GM12873 (cell line): ENCODE results near the gene LVRN.

Source experiments
- TF ChIP-seq, protein P1 (sequence below): IDR thresholded peaks from 2 replicates; pipeline ENCODE4 v1.5.1; 2012; ENCODE audit warnings: low read depth, mild to moderate bottlenecking, moderate library complexity, low read length, control low read depth; ENCODE audit not compliant: insufficient read depth; ENCODE audit errors: missing control alignments

The LVRN gene

DNA sequence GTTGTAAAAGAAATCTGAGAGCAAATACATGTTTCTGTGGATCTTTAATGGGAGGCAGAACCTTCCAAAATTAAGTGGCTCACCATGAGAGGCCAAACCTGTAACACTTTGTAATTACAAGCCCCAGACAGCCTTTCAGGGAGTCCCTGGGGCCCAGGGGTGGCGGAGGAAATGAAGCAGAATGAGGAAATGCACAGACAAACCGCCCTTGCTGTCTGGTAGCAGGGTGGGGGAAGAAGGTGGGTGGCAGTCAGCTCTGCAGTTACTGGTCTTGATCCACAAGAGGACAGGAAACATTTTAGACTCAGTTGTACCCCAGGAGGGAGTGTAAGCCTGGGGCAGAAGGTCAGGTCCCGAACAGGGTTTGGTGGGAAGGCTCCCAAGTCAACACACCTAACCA, 76.5 kb downstream of the LVRN start:
- TF ChIP-seq, protein P1, sequence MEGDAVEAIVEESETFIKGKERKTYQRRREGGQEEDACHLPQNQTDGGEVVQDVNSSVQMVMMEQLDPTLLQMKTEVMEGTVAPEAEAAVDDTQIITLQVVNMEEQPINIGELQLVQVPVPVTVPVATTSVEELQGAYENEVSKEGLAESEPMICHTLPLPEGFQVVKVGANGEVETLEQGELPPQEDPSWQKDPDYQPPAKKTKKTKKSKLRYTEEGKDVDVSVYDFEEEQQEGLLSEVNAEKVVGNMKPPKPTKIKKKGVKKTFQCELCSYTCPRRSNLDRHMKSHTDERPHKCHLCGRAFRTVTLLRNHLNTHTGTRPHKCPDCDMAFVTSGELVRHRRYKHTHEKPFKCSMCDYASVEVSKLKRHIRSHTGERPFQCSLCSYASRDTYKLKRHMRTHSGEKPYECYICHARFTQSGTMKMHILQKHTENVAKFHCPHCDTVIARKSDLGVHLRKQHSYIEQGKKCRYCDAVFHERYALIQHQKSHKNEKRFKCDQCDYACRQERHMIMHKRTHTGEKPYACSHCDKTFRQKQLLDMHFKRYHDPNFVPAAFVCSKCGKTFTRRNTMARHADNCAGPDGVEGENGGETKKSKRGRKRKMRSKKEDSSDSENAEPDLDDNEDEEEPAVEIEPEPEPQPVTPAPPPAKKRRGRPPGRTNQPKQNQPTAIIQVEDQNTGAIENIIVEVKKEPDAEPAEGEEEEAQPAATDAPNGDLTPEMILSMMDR = no peak

DNA sequence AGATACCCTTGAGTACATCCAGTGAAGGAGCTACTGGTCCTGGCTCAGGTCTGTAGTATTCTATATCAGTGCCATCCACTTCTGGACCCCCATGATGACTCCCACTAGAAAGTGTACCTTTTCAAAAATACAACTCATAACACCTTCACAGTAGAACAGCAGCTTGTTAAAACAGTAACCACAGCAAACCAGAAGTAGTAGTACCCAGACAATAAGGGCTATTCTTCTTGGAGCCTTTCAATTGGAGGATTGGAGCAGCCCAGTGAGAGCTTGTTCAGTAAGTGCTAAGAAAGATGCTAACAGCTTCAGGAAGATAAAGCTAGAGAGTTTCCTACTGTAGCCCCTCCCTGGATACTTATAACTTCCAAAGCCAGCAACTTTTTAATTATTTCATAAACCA, 80.1 kb downstream of the LVRN start:
- TF ChIP-seq, protein P1 = no peak

DNA sequence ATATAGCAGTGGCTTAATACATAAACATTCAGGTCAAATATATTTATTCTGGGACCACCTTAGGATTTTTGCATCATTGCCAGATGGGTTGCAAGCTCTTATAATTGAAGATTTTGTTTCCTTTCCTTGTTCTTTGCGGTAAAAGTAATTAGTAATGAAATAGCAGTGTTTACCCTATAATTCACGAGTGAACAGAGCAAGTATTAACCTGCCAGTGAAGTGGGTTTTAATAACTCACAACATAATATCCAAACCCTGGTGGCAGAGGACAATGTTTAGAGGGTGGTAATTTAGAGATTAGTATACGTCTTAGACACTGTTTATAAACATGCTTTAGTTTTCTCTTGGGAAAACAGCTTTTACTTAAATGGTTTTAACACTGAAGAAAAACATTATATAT, 81.8 kb downstream of the LVRN start:
- TF ChIP-seq, protein P1 = no peak

DNA sequence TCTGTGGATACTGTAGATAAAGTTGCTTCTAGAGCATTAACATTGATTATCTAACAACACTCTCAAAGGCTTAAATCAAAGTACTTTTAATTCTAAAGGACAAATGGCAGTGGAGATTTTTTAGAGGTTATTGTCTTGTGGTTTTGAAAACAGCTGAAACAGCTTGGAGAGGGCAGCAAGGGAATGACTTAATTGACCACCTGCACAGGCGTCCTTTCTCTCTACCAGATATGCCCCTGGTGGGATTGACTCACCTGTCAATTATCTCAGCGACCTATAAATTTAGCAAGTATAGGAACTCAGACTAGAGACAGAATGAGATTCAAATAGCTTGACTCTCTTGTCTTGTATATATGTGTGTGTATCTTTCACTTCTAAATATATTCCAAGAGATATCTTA, 83.5 kb downstream of the LVRN start:
- TF ChIP-seq, protein P1 = no peak

DNA sequence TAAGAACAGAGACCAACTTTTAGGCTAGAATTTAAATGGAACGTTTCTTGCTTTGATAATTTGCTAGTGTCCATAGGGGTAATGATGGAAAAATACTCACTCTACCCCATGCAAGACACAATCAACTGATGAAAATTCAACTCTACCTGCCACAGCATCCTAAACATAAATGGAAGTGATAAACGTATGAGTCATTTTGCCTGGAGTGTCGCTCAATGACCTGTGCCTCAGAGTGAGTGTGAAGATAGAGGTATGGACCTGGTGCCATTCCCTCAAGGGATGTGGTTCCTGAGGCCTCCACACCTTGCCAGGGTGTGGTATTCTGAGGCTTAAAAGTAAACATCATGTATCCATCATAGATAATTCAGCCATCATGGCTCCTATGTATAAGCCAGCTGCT, 84.0 kb downstream of the LVRN start:
- TF ChIP-seq, protein P1 = no peak

DNA sequence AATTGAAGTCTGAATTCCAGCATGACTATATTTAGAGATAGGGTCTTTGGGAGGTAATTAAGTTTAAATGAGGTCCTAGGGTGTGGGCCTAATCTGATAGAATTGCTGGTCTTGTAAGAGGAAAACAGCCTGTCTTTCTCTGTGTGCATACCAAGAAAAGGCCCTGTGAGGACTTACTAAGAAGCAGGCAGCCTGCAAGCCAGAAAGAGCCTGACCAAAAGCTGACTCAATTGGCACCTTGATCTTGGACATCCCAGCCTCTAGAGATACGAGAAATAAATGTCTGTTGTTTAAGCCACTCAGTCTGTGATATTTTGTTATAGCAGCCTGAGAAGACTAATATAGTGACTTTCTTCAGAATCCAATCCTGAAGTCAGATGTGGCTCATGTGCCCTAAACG, 84.5 kb downstream of the LVRN start:
- TF ChIP-seq, protein P1 = no peak

DNA sequence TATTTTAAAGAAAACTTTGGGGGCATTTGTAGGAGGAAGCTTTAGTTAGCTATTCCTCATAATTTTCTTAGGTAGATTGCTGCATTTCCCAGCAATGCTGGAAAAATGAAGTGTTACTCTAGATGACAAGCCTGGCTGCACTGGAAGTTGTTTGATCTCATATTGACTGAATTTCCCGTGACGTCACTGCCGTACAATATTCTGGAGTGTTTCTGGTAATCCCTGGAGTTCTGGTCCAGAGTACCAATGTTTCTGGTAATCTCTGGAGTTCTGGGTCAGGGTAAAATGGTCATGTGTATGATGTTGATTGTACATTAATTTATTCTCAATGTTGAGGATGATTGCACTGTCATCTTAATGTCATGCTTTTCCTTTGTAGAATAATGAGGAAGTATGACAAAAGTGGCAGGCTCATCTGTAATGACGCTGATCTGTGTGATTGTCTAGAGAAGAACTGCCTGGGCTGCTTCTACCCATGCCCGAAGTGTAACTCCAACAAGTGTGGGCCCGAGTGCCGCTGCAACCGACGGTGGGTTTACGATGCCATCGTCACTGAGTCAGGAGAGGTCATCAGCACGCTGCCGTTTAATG, 96.2 kb downstream of the LVRN start:
- TF ChIP-seq, protein P1 = no peak

DNA sequence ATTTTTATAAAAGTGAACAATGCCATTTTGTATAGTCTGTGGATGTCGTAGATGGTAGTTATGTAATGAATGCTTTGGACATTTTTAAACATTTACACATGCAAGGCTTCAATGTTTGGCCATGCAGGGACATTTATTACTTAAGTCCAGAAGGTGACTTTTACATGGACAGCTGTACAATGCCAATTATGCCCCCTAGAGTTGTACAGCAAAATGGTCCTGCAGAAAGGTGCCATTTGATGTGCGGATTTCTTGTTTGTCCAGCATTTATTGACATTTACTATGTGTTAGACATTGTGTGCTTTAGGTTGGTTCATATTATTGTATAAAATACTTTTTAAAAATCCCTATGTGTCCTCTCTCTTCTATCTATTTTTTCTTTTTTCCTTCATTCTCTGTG, 100.1 kb downstream of the LVRN start:
- TF ChIP-seq, protein P1 = no peak
